Measurements from ENCODE around the gene CR1L.
"Not testable (repeated sequence)": the region's sequence is repeated elsewhere in the genome, so short reads cannot be mapped to it uniquely, and the experiment has no call there.

DNA sequence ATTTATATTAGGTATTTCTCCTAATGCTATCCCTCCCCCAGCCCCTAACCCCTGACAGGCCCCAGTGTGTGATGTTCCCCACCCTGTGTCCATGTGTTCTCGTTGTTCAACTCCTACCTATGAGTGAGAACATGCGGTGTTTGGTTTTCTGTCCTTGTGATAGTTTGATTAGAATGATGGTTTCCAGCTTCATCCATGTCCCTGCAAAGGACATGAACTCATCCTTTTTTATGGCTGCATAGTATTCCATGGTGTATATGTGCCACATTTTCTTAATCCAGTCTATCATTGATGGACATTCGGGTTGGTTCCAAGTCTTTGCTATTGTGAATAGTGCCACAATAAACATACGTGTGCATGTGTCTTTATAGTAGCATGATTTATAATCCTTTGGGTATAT is 125.6 kb downstream of the CR1L start:
- TF ChIP-seq, protein P1, sequence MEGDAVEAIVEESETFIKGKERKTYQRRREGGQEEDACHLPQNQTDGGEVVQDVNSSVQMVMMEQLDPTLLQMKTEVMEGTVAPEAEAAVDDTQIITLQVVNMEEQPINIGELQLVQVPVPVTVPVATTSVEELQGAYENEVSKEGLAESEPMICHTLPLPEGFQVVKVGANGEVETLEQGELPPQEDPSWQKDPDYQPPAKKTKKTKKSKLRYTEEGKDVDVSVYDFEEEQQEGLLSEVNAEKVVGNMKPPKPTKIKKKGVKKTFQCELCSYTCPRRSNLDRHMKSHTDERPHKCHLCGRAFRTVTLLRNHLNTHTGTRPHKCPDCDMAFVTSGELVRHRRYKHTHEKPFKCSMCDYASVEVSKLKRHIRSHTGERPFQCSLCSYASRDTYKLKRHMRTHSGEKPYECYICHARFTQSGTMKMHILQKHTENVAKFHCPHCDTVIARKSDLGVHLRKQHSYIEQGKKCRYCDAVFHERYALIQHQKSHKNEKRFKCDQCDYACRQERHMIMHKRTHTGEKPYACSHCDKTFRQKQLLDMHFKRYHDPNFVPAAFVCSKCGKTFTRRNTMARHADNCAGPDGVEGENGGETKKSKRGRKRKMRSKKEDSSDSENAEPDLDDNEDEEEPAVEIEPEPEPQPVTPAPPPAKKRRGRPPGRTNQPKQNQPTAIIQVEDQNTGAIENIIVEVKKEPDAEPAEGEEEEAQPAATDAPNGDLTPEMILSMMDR (IDR thresholded peaks at IDR 0.05), result not testable (repeated sequence)
- TF ChIP-seq POLR2A, POLR2AphosphoS5 (IDR thresholded peaks at IDR 0.05): not testable (repeated sequence)
